Fibroblast of skin of back (primary cell): ENCODE data around the gene KCTD1.
A peak's percentile ranks its signal among the peaks of the same experiment; 100 is the strongest.

Source experiments
- DNase-seq: peaks from one replicate; pipeline ENCODE4 v3.0.0-alpha.2; 2013

KCTD1 gene

DNA sequence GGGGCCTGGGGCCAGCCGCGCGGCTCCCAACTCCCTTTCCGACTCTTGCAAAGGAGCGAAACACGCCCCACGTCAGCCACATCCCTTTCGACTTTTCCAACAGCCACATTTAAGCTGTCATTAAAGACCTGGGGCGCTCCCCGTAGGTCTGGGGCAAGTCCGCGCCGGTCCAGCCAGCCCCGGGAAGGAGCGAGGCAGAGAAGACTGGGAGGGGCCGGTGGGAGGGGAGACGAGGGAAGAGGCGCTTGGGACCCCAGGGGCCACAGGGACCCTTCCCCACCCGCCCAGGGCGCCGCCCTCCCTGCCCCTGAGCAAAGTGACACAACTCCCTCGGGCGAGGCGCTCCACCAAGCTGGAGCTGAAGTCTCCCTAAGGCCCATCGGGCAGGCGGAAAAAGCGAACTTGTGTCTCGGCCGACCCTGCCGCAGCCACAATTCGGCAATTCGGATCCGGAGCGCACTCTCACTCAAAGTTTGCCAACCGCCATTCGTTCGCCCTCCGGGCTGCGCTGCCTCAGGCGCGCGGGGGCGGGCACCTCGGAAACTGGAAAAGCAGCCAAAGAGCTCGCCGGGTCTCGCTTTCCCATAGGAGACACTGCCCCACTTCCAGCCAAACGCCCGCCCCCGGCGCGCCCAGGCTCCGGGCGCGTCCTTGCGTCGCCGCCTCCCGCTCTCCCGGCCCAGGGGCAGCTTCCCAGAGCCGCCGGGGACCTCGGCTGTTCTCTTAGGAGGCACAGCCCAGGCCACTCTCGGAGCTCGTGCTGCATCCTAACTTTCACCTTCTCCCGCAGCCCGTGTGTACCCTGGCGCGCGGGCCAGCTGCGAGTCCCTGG, 1.1 kb upstream of the KCTD1 start:
- DNase-seq = peak; percentile 76

DNA sequence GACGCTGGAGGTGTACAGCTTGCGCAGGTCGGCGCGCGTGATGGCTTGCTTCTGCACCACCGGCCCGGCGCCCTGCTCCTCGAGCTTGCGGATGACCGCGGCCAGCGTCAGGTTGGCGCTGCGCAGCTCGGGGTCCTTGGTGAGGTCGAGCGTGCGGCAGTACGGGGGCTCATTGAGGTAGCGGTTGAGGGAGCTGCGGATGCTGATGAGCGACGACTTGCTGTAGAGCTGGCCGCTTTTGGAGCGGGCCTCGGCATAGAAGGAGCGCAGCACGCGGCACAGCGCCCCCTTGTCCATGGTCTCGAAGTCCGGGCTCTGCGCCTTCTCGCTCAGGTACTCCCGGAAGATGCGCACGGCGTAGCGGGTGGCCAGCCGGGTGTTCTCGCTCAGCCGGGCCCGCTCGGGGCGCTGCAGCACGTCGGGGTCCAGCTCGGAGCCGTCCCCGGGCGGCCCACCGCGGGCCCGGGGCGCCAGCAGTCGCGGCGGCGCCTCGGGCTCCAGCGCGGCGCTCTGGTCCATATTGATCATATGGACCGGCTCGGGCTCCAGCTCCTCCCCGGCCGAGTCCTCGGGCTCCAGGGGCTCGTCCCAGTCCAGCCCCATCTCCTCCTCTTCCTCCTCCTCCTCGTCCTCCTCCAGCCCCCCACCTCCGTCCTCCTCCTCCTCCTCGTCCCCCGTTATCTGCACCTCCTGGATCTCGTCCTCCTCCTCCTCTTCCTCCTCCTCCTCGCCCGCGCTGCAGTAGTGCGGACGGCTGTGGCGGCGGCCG, 523 bp downstream of the KCTD1 start:
- DNase-seq = peak; percentile 81

DNA sequence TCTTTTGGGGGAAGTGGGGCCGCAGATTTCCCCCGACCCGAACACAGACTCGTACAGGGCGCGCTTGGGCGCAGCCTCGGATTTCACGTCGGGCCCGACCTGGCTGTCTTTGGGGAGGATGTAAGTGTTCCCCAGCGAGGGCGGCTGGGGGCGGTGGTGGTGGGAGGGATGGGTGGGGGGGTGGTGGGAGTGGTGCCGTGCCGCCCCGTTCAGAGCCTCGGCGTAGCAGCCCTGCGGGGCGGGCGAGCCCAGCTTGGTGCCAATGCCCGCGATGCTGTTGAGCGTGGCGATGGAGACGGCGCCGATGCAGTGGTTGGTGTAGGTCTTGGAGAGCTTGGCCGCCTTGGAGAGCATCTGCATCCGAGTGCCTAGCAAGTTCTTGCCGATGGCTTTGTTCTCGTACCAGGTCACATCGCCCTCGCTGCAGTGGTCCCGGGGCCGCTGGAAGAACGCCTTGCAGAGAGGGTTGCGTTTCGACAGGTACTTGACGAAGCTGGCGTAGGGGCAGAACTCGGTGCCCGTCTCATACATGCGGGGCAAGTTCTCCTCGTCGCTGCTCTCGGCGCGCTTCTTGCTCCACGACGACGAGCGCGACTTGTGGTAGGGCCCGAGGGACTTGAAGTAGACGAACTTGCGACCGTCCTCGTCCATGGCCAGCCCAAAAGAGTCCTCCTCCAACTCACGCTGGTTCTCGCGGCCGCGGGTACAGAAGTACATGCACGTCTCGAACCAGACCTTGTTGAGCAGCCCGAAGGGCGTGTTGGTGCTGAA, 1.3 kb downstream of the KCTD1 start:
- no peak for DNase-seq

DNA sequence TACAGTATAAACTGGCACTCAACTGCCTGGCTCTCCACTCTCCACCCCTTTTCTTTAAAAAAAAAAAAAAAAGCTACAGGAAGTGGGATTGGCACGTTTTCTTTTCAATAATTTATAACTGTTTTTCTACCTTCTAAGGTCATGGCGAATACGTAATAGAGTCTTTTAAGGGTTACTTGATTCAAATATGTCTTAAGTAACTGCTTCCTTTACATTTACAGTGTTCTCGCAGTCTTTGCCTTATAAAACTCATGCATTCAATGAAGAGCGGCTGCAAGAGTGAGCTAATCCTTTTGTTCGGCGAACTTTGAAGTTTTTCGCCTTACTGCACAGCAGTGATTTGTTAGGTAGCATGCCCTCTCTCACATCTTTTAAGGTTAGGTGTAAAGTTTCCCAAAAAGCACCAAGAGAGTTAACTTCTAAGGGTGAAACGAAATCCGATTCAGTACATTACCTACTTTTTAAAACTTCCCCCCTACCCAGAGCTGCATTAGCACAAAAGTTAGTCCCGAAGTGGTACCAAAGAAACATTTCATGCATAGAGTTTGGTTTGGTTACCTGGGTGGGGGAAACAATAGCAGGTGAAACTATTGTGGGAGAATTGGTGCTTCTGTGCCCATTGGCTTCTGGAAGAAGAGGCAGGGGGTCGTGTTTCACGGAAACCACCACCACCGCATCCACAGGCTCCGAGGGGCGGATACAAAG, 2.0 kb downstream of the KCTD1 start:
- DNase-seq = peak; percentile 29

DNA sequence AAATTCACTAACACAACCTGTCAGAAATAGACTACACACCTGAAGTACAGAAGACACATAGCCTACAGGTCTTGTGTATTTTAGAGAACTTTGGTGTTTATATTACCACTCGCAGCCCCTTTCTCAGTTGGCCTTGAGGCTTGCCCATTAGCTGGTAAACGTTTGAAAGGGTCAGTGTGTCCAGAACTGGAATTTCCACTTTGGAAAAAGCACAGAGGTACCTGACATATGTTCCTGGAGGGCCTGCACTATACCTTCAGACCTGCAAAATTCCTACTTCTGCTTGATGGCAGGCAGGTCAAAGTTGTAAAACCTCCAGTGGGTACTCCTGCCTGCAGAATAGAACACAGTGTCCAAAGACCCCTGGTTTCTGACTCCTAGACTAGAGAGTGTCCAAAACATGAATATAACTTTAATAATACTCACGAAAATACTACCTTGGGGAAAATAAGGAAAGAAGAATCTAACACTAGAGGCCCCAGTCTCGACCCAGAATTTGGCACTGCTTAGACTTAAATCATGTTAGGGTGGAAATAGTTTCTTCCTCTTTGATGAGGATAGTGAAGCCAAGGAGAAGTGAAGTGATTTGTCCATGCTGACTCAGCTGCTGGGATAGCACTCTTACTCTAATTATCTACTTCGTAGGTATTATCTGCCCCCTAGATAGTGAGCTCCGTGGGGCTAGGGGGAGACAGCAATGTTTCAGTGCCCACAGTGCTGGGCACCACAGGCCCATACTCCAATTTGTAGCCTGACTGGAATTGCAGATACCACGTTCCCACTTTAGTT, 2.8 kb downstream of the KCTD1 start:
- DNase-seq = no peak

DNA sequence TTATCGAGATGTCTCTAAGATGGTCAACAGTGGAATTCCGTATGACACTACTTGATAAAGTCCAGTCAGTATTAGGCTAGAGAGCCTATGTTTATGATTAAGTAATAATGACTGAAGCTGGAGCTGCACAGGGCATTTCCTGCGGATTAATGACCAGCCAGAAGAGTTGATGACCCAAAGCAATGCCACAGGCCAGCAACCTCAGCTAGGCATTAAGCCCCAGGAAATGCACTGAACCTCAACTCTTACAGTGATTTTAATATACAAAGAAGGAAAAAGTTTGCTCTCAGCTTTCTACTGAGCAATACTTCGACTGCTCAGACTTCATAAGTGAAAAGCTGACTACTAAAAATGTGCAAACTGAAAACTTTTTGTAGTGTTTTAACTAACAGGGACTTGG, 3.9 kb downstream of the KCTD1 start:
- DNase-seq = no peak

DNA sequence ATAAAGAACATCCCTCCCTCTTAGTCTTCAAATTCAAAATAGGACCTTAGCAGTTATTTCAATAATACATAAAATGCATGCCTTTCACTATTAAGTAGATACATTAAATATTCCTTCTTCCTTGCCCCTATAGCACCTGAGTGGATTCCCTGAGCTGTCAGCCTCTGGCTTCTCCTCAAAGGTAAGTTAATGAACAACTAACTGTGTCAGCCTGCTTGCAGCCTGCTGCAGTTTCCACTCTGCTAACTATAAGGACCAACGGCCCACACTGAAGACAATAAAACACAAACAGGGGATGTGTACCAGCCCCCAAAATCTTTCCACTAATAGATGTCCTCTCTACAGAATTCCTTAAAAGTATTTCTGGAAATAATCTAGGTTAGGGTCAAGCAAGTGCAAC, 5.0 kb downstream of the KCTD1 start:
- DNase-seq = no peak

DNA sequence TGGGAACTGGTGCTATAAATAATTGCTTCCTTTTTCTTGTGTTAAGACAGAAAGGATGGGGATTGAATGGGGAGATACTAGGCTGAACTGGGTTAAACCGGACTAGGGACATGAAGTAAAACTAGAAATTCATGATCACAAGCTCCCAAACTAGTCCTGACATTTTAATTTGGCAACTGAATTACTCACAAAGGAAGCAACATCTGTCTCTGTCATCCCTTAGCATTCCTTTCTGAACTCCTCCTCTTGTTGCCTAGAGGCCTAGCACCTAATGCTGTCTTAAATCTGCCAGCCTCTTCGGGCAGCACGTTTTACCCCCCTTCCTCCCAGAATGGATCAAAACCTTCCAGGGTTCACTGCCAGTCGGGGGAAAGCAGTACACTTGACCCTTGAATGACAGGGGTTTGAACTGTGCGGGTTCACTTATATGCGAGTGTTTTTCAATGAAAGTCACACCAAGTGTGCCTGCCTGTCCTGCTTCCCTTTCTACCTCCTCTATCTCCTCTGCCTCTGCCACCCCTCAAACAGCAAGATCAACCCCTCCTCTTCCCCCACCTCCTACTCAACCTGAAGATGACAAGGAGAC, 8.2 kb downstream of the KCTD1 start:
- peak; percentile 46 for DNase-seq

DNA sequence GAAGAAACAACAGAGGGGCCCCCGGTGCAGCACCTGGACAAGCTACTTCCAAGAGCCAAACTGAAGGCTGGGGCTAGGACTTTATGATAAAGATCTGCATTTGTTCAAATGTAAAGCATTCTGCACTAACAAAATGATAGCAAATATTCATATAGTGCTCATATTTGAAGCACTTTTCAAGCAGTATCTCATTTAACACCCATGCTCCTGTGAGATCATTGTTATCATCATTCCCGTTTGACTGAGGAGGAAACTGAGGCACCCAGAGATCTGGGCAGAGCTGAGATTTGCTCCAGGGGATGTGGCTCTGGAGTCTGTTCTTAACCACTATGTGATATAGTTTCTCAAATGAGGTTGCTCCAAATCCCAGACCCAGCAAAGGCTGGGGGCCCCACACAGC, 9.8 kb downstream of the KCTD1 start:
- DNase-seq = no peak

DNA sequence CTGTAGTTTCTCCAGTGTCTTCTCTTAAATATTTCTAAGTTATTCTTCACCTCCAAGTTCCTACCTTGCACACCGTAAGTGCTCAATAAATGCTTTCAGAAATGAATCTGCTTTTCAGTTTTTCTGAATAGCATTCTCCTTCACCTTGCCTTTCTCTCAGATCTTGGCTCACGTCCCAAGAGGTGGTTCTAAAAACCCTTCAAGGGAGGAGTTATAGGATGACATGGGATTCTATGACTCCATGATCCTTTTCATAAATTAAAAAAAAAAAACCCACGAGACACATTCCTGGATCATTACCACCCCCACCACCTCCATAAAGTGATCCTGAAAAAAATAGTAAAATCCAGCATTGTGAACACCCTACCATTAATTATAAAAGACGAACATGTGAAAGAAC, 11.7 kb downstream of the KCTD1 start:
- DNase-seq = no peak

DNA sequence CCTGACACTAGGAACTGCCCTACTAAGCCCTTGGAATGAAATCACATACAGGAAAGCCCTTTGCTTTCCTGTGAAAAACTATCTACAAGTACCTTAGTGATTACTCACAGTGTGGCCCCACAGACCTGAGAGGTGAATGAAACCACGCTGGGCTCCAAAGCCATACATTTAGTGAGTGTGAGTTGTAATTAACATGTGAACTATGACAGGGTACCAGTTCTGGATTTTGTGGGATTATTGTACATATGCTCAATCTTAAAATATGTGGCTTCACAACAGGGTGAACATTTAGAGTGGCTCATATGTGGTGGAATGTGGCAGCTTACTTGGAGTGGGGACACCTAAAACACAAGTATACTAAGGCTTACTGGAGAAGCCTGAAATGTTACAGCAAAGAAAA, 12.3 kb downstream of the KCTD1 start:
- peak; percentile 60 for DNase-seq

DNA sequence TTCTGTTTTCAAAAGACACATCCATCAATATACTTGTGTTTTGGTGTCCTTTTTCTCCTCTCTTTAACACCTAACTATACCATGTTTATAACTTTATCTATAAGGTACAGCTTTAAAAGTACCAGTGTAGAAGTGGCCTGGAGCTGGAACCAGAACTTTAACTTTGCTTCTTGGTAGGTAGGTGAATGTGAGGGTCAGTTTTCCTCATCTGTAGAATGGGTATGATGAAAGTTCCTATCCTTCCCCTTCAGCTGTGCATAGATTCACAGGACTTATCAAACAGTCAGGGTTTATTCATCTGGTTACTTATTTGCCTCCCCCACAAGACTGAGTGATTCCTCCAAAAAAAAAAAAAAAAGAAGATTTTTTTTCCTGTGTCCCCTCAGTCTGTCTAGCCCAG, 12.7 kb downstream of the KCTD1 start:
- DNase-seq = no peak

DNA sequence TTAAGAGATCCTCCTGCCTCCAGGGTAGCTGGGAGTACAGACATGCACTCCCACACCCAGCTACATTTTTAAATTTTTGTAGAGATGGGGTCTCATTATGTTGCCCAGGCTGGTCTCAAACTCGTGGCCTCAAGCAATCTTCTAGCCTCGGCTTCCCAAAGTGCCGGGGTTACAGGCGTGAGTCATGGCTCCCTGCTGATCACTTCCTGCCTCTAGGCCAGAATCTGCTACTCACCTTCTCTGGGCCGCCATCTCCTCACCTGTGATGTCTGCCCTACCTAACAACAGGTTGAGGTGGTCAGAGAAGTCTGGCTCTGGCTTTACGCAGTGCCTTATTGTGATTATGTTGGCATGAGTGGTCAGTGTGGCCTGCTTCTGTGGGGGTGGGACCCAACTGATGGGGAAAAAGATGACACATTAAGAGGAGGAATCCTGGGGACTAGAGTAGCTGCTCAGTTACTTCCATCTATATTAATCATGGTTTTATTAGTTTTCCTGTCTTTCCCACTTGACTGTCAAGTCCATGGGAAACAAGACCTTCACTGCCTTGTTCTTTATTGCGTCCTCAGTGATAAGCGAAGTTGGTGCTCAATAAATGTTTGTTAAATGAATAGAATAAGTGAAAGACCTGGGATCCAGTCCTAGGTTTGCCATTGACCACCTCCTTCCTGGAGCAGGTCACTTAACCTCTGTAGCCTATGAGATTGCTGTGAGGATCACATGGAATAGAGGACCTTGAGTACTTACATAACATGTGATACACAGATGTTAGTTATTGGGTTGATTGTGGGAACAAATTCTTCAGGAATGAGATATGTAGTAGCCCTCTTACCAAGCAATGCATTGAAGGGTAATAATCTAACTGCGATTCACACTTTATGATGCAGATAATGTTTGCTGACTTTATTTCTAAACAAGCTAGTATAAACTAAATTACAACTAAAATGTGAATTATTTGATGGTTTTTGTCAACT, 15.7 kb downstream of the KCTD1 start:
- DNase-seq = no peak

DNA sequence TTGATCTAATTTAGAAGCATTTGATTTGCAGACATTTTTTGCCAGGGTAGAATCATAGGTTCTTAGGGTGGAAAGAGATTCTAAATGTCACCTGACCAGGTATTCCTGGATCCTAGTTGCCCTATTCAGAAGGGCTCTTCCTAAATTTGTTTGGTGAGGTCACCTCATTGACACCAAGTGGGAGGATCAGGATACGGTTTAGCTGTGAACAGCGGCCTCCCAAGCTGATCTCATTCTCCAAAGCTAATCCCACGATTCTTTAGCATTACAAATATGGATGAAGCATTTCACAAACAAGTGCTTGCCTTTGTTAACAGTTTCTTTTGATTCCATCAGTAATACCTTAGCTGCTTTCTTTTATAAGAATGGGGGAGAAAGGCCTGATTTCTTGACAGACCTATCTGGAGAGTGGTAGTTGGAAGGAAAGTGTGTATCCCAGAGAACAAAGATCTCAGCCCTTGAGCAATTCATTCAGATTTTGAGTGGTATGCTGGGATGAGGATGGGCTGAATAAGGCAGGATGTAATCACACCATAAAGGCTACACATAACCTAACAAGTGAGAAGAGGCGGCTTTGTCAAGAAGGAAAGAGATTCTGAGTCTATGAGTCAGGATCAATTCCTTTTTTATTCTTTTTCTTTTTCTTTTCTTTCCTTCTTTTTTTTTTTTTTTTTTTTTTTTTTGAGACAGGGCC, 16.6 kb downstream of the KCTD1 start:
- no peak for DNase-seq

DNA sequence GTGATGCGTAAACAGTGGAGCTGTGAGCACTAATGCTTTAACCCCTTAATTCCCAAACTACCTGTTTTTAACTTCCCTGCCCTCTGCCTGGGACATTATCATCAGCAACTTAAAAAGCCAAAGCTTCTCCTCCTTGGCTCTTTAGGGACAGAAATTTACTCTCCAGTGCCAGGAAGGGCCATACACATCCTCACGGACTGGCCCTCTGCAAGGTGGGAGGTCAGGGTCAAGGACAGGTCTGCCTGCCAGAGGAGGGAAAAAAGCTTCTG, 21.5 kb downstream of the KCTD1 start:
- no peak for DNase-seq

DNA sequence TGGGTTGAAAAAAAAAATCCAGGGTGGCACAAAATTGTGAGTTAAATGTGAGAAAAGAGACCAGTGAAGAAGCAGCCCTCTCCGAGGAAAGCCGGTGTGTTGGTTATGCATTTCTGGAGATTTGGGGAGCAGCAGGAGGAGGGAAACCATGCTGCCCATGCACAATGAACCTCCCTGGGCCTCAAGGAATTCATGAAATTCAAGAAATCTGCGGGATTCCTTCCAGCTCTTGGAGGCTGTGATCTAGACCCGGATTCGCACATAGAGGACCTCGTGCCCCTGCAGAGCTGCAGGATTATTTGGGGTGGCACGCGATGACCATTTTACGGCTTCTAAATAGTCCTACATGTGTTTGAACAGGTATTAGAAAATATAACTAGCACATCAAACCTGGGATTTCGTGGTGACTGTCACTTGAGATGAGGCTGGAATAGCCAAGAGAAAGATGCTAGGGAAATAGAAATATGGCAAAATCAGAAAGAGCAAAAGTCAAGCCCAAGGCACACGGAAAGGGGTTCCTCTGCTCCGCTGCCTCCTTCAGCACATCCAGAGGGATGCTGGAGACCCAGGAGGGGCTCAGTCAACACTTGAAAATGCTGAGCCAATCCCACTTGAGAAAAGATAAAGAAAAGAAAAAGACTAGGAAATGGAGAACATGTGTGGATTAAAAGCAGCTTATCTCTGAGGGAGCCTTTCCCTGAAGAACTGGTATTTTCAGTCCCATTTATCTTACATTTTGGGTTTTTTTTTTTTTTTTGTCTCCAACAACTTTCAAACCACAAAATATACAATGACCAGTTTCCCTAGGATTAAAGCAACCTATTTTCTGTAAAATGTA, 22.0 kb downstream of the KCTD1 start:
- DNase-seq = no peak

DNA sequence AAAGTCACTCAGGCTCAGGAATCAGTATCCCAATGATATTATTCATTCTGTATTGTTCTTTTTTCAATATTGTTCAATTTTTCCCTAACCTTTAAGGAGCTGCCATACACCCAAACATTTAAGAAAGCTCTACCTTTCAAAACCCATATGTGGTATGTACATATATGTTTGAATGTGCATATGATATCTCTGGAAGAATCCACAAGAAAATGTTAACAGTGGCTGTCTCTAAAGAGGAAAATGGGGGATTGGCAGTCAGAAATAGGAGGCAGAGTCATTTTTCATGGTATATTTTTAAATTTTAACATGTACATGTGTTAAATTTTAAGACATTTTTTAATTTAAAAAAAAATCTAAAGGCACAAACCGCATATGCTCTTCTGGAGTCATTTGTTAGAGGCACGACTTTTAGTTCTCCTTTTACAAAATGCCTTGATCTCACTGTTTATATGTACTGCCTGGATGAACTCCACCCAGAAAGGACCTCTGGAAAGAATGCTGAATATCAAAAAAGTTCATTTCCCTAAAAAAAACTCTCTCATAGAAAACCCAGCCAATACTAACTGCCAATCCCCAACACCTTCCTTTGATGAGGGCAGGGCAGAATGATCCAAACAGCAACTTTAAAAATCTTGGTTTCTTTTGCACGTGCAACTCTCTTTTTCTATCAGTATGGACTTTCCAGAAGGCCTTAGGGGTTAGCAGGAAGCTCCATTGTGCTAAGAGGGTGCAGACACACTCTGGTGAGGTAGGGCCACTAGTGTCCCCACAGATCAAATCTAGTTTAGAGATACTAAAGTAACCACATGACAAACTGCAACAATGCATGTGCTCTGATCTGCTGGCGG, 23.6 kb downstream of the KCTD1 start:
- no peak for DNase-seq

DNA sequence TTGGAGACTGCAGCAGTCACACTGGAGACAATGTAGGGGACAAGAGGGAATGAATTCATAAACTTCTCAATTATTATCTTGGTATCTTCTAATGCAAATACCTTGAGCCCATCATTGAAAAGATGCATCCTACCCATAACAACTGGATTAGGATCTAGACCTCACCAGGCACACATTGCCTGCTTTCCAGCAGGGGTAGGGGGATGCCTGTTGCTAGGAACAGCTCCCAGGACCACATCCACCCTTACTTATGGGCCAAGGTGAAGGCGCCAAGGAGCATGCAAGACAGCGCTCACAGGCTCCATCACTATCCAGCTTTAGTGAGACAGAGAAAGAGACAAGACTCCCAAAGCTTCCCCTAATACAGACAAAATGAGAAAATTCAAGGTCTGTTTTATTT, 24.4 kb downstream of the KCTD1 start:
- no peak for DNase-seq
